Activated B cell treated with CpG ODN at 0.5 μM for 24 hours (primary cell): Measurements from ENCODE around the gene COG5. TPM values are rescaled to one million over a fixed set of nuclear protein-coding genes. Genes with fewer than 3 reads are reported as not detected.
"Not testable (repeated sequence)": the region's sequence is repeated elsewhere in the genome, so short reads cannot be mapped to it uniquely, and the experiment has no call there.

Source experiments
- ATAC-seq: fragments of 200-7000 bp; cut with Tn5 transposase; one replicate; pipeline ENCODE4 v1.10.0; 2021; ENCODE audit warnings: low read depth, mild to moderate bottlenecking, moderate library complexity
- CTCF ChIA-PET: fragments of 350-600 bp; sonication (Branson Sonifier 250); formaldehyde crosslinking; loops from one replicate; lab custom pipeline; 2021; ENCODE audit warnings: antibody characterized with exemption; lab: Charles Lee
- POLR2A ChIA-PET: fragments of 350-600 bp; sonication (Branson Sonifier 250); formaldehyde crosslinking; loops from one replicate; lab custom pipeline; 2021; ENCODE audit warnings: antibody characterized with exemption; lab: Charles Lee
- DNase-seq: peaks from one replicate; pipeline ENCODE4 v3.0.0; 2022
- H3K27ac Mint-ChIP-seq: one replicate; pipeline ENCODE4 v1.8.0; 2020; ENCODE audit warnings: mixed read lengths
- H3K27me3 Mint-ChIP-seq: one replicate; pipeline ENCODE4 v1.8.0; 2021; ENCODE audit warnings: mixed read lengths
- H3K36me3 Mint-ChIP-seq: one replicate; pipeline ENCODE4 v1.8.0; 2021; ENCODE audit warnings: low read depth, mixed read lengths
- H3K4me1 Mint-ChIP-seq: one replicate; pipeline ENCODE4 v1.8.0; 2021; ENCODE audit warnings: mixed read lengths
- H3K4me3 Mint-ChIP-seq: one replicate; pipeline ENCODE4 v1.8.0; 2020; ENCODE audit warnings: mild to moderate bottlenecking, mixed read lengths
- H3K9me3 Mint-ChIP-seq: one replicate; pipeline ENCODE4 v1.8.0; 2020; ENCODE audit warnings: mixed read lengths
- CTCF ChIP-seq: fragments of 200-600 bp; IDR thresholded peaks from one replicate; pipeline ENCODE4 v1.8.0; 2022; ENCODE audit warnings: antibody characterized with exemption, mild to moderate bottlenecking
- intact Hi-C: fragments of 100-400 bp; cut with micrococcal nuclease; formaldehyde crosslinking; loops from one replicate; pipeline ENCODE4 v1.15.1; 2024
- total RNA-seq: library from RNA; stranded (reverse); gene quantifications from 2 replicates; pipeline ENCODE4 v1.2.3, GENCODE V29; 2022

The COG5 gene
- total RNA-seq, 1 donor from 2014 or later: 47.0 TPM

GRCh38 chr7:107232568-107233090 is 331.1 kb downstream of the COG5 start:
- DNase-seq (no peak), ATAC-seq (no peak)
- POLR2A ChIA-PET: no interaction called here

DNA sequence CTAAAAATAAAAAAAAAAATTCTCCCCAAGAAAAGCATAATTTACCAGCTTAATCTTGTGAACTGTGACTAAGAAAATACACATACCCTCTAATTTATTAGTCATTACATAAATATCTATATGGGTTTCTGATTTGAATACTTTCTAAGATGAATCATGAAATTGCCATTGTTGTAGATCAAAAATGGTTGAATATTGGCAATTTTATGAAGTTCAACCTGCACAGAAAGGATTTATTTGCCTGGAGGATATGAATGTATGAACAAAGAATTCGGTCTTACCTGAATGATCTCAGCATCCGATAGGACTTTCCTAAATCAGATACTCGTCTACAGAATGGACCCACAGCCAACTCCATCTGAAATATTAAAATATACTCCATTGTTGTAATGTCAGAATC is 333.4 kb downstream of the COG5 start:
- TF ChIP-seq CTCF: no peak
- no peak overlapping the region for H3K27ac Mint-ChIP-seq
- no peaks in the 10 kb centered on the region for H3K27me3 Mint-ChIP-seq
- POLR2A ChIA-PET: no interaction called here
- no peak overlapping the region for H3K4me3 Mint-ChIP-seq
- no peaks in the 10 kb centered on the region for H3K9me3 Mint-ChIP-seq
- CTCF ChIA-PET: no interaction called here
- peaks cover 3% of the 10 kb centered on the region for H3K4me1 Mint-ChIP-seq
- intact Hi-C loops: no loop called here
- peaks cover 44% of the 10 kb centered on the region for H3K36me3 Mint-ChIP-seq
- no peak for ATAC-seq
- no peak for DNase-seq

More at GRCh38 chr7:107232568-107233090, 331.1 kb downstream of the COG5 start:
- CTCF ChIA-PET: no interaction called here
- TF ChIP-seq CTCF: no peak
- Mint-ChIP-seq H3K4me3 (no peak overlapping the region), H3K9me3 (no peaks in the 10 kb centered on the region), H3K27me3 (no peaks in the 10 kb centered on the region), H3K27ac (no peak overlapping the region), H3K36me3 (peaks cover 47% of the 10 kb centered on the region), H3K4me1 (peaks cover 3% of the 10 kb centered on the region)
- intact Hi-C loops: no loop called here

DNA sequence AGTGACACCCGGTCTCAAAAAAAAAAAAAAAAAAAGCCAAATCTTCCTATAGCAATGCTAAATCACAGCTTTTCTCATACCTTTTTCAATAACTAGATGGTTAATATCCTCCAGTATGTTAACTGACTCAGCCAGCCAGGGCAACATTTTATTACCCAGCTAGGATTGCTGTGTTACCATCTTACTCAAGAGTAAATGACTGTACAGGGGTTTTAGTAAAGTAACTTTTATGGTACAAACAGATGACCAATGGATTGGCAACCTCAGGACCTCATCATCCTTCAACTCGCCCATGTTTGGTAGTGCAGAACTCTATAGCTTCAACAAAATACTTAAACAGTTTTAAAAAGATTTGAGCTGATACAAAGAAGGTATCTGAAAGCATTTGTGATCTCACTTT is 335.4 kb downstream of the COG5 start:
- ATAC-seq (no peak), DNase-seq (no peak)
- no peak overlapping the region for H3K4me3 Mint-ChIP-seq
- intact Hi-C loops: no loop called here
- ChIA-PET POLR2A (no interaction called here), CTCF (no interaction called here)
- H3K9me3 Mint-ChIP-seq: no peaks in the 10 kb centered on the region
- peaks cover 48% of the 10 kb centered on the region for H3K36me3 Mint-ChIP-seq
- peaks cover 3% of the 10 kb centered on the region for H3K4me1 Mint-ChIP-seq
- H3K27ac Mint-ChIP-seq: no peak overlapping the region
- no peak for TF ChIP-seq CTCF
- no peaks in the 10 kb centered on the region for H3K27me3 Mint-ChIP-seq

GRCh38 chr7:107224374-107225223 is 339.1 kb downstream of the COG5 start:
- H3K36me3 Mint-ChIP-seq: peaks cover 45% of the 10 kb centered on the region
- H3K9me3 Mint-ChIP-seq: no peaks in the 10 kb centered on the region
- H3K27me3 Mint-ChIP-seq: no peaks in the 10 kb centered on the region
- DNase-seq (no peak), ATAC-seq (no peak)
- intact Hi-C loops: no loop called here
- H3K4me1 Mint-ChIP-seq: no peaks in the 10 kb centered on the region
- no peak overlapping the region for H3K27ac Mint-ChIP-seq
- no peak overlapping the region for H3K4me3 Mint-ChIP-seq
- TF ChIP-seq CTCF: no peak
- ChIA-PET POLR2A (interaction anchor here (0.6 kb wide), 1 partner anchor 9 kb away, joined by 3 read pairs; no protein-coding TSS in a partner anchor), CTCF (no interaction called here)

- CTCF ChIA-PET, DNase-seq, H3K9me3 Mint-ChIP-seq, intact Hi-C loops, H3K4me3 Mint-ChIP-seq, H3K27me3 Mint-ChIP-seq, H3K27ac Mint-ChIP-seq, ATAC-seq, H3K4me1 Mint-ChIP-seq: not testable (repeated sequence)
- POLR2A ChIA-PET: interaction anchor here (0.7 kb wide), 1 partner anchor 11 kb away, joined by 7 read pairs; no protein-coding TSS in a partner anchor
- H3K36me3 Mint-ChIP-seq: peaks cover 40% of the 10 kb centered on the region
Measured at GRCh38 chr7:107220806-107221205, 342.9 kb downstream of the COG5 start.
